Liver (tissue), 9 donors: Measurements from ENCODE around the gene SLC52A1. TPM values are rescaled to one million over a fixed set of nuclear protein-coding genes. Genes with fewer than 3 reads are reported as not detected.

ENCODE experiments used
- DNase-seq: peaks from one replicate; pipeline ENCODE4 v3.0.0-alpha.2; 2017; ENCODE audit warnings: low spot score
- H3K27ac ChIP-seq, 2 donors: one replicate each; pipeline ENCODE4 v1.7.0; 2013; ENCODE audit warnings: inconsistent platforms in 2 of 2, low read length in 2 of 2, control low read depth in 1 of 2, low read depth in 1 of 2, mild to moderate bottlenecking in 1 of 2
- H3K27me3 ChIP-seq, 4 donors: one replicate each; pipeline versions ENCODE4 v1.6.1 to v1.7.0; 2013; ENCODE audit warnings: low read length in 3 of 4, inconsistent platforms in 1 of 4, mild to moderate bottlenecking in 1 of 4, moderate library complexity in 1 of 4; ENCODE audit not compliant: control insufficient read depth in 4 of 4, insufficient read depth in 4 of 4
- H3K36me3 ChIP-seq, 4 donors: one replicate each; pipeline versions ENCODE4 v1.6.1 to v1.7.0; 2013; ENCODE audit warnings: low read length in 3 of 4, mild to moderate bottlenecking in 3 of 4, low read depth in 1 of 4, moderate library complexity in 1 of 4; ENCODE audit not compliant: control insufficient read depth in 4 of 4, insufficient read depth in 3 of 4
- H3K4me1 ChIP-seq, 4 donors: one replicate each; pipeline versions ENCODE4 v1.6.1 to v1.7.0; 2013; ENCODE audit warnings: low read length in 3 of 4, mild to moderate bottlenecking in 3 of 4, moderate library complexity in 1 of 4; ENCODE audit not compliant: control insufficient read depth in 4 of 4, insufficient read depth in 4 of 4
- H3K4me3 ChIP-seq, 3 donors: one replicate each; pipeline versions ENCODE4 v1.6.1 to v1.7.0; 2013; ENCODE audit warnings: low read length in 3 of 3, control low read depth in 1 of 3, low read depth in 1 of 3, mild to moderate bottlenecking in 1 of 3
- H3K9ac ChIP-seq, 2 donors: one replicate each; pipeline ENCODE4 v1.7.0; 2013; ENCODE audit warnings: low read length in 2 of 2, mild to moderate bottlenecking in 2 of 2, moderate library complexity in 2 of 2, control low read depth in 1 of 2, low read depth in 1 of 2
- H3K9me3 ChIP-seq, 4 donors: one replicate each; pipeline versions ENCODE4 v1.6.1 to v1.7.0; 2013; ENCODE audit warnings: low read length in 3 of 4; ENCODE audit not compliant: control insufficient read depth in 4 of 4
- ATF3 ChIP-seq: IDR thresholded peaks from 2 replicates; pipeline ENCODE4 v1.6.1; 2016; ENCODE audit warnings: antibody characterized with exemption
- CTCF ChIP-seq: fragments of 150-350 bp; IDR thresholded peaks from 2 replicates; pipeline ENCODE4 v1.5.1; 2017; ENCODE audit warnings: improper control_type of control experiment, low read depth, low read length; ENCODE audit not compliant: missing input control
- EGR1 ChIP-seq, 2 donors: IDR thresholded peaks; 2 replicates each; pipeline ENCODE4 v1.6.1; 2016 to 2018; ENCODE audit warnings: antibody characterized with exemption in 2 of 2, low read depth in 2 of 2
- FOXA1 ChIP-seq: IDR thresholded peaks from 2 replicates; pipeline ENCODE4 v1.6.1; 2016; ENCODE audit warnings: antibody characterized with exemption
- FOXA2 ChIP-seq: IDR thresholded peaks from 2 replicates; pipeline ENCODE4 v1.6.1; 2016; ENCODE audit warnings: antibody characterized with exemption
- GABPA ChIP-seq, 2 donors: IDR thresholded peaks in 1 of 2; conservative IDR thresholded peaks in 1 of 2; 2 replicates each; pipeline ENCODE4 v1.6.1; 2016; ENCODE audit warnings: antibody characterized with exemption in 2 of 2, mild to moderate bottlenecking in 1 of 2, moderate library complexity in 1 of 2
- HNF4A ChIP-seq, 2 donors: conservative IDR thresholded peaks; 2 replicates each; pipeline ENCODE4 v1.6.1; 2016; ENCODE audit warnings: antibody characterized with exemption in 2 of 2, mild to moderate bottlenecking in 2 of 2
- HNF4G ChIP-seq: IDR thresholded peaks from 2 replicates; pipeline ENCODE4 v1.6.1; 2016; ENCODE audit warnings: antibody characterized with exemption
- JUND ChIP-seq, 2 donors: IDR thresholded peaks; 2 replicates each; pipeline ENCODE4 v1.6.1; 2016; ENCODE audit warnings: antibody characterized with exemption in 2 of 2
- NR2F2 ChIP-seq: IDR thresholded peaks from 2 replicates; pipeline ENCODE4 v1.6.1; 2016; ENCODE audit warnings: antibody characterized with exemption
- RAD21 ChIP-seq, 2 donors: IDR thresholded peaks; 2 replicates each; pipeline ENCODE4 v1.6.1; 2016; ENCODE audit warnings: antibody characterized with exemption in 2 of 2, mild to moderate bottlenecking in 2 of 2
- RXRA ChIP-seq, 2 donors: IDR thresholded peaks; 2 replicates each; pipeline ENCODE4 v1.6.1; 2017 to 2018; ENCODE audit warnings: antibody characterized with exemption in 2 of 2, mild to moderate bottlenecking in 1 of 2
- SP1 ChIP-seq: IDR thresholded peaks from 2 replicates; pipeline ENCODE4 v1.6.1; 2018; ENCODE audit warnings: antibody characterized with exemption, mild to moderate bottlenecking
- TAF1 ChIP-seq: conservative IDR thresholded peaks from 2 replicates; pipeline ENCODE4 v1.6.1; 2016; ENCODE audit warnings: antibody characterized with exemption, mild to moderate bottlenecking
- YY1 ChIP-seq: IDR thresholded peaks from 2 replicates; pipeline ENCODE4 v1.6.1; 2016; ENCODE audit warnings: antibody characterized with exemption, mild to moderate bottlenecking
- WGBS: extraction: QIAGEN DNeasy Blood & Tissue Kit; methylation state at CpG from one replicate; pipeline ENCODE4 v1.1.7; 2013; 5-methylcytosine and 5-hydroxymethylcytosine counted together
- polyA plus RNA-seq, 2 donors: library from polyadenylated mRNA; stranded (reverse) in 1 of 2; unstranded in 1 of 2; fragments of 200-250 nt in 1 of 2; fragments of >200 nt in 1 of 2; fragmentation: Nextera tagmentation in 1 of 2; extraction: Ambion mirVana in 1 of 2; gene quantifications; one replicate each; pipeline versions ENCODE4 v1.2.1 to v1.2.3, GENCODE V29; 2013 to 2015
- total RNA-seq, 2 donors: library from RNA; depleted of rRNA; stranded (reverse); fragments of >200 nt; gene quantifications; one replicate each; pipeline ENCODE4 v1.2.3, GENCODE V29; 2014
- TF ChIP-seq, protein P1 (sequence below): IDR thresholded peaks from 2 replicates; pipeline ENCODE4 v1.6.1; 2016; ENCODE audit warnings: antibody characterized with exemption
- TF ChIP-seq, protein P2 (sequence below): IDR thresholded peaks from 2 replicates; pipeline ENCODE4 v1.6.1; 2016; ENCODE audit warnings: antibody characterized with exemption, mild to moderate bottlenecking
- donor health status: healthy.
- donor health status: healthy.
- donor health status: healthy.
- donor health status: healthy.
- donor health status: healthy.

The SLC52A1 gene
- total and polyA plus RNA-seq, 4 donors, result 0.08 to 0.28 (median 0.11) TPM; not detected in 1

DNA sequence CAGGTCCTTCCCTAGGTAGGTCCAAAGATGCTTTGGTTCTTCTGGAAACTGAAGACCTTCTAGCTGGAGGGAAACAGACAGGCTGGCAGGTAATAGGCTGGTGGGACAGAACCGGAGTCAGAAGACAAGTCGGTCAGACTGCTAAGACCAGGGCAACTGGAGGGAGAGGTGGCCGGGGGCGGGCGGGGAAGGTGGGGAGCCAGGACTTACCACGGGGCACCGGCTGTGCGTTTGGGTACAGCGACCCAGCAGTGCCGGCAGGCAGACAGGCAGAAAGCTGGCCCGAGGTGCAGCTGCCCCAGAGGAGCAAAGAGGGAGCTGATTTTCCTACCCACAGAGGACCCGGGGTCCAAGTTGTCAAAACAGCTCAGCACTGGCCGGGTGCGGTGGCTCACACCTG is 575 bp downstream of the SLC52A1 start:
- 85% methylated on average over 14 of the region's 14 CpGs for WGBS
- Histone ChIP-seq H3K27me3 (no peaks in the 10 kb centered on the region), H3K27ac (no peak overlapping the region), H3K9me3 (no peaks in the 10 kb centered on the region), H3K4me1 (peaks cover 0 to 4% (median 0%) of the 10 kb centered on the region in 4 donors), H3K9ac (no peak overlapping the region), H3K4me3 (no peak overlapping the region), H3K36me3 (no peaks in the 10 kb centered on the region)
- no peak for TF ChIP-seq ATF3
- TF ChIP-seq FOXA1, result no peak
- TF ChIP-seq RXRA (IDR thresholded peaks at IDR 0.05), result no peak
- no peak for TF ChIP-seq RAD21 (IDR thresholded peaks at IDR 0.05)
- no peak for TF ChIP-seq TAF1
- TF ChIP-seq SP1, result no peak
- TF ChIP-seq FOXA2, result no peak
- TF ChIP-seq, protein P1, sequence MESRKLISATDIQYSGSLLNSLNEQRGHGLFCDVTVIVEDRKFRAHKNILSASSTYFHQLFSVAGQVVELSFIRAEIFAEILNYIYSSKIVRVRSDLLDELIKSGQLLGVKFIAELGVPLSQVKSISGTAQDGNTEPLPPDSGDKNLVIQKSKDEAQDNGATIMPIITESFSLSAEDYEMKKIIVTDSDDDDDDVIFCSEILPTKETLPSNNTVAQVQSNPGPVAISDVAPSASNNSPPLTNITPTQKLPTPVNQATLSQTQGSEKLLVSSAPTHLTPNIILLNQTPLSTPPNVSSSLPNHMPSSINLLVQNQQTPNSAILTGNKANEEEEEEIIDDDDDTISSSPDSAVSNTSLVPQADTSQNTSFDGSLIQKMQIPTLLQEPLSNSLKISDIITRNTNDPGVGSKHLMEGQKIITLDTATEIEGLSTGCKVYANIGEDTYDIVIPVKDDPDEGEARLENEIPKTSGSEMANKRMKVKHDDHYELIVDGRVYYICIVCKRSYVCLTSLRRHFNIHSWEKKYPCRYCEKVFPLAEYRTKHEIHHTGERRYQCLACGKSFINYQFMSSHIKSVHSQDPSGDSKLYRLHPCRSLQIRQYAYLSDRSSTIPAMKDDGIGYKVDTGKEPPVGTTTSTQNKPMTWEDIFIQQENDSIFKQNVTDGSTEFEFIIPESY, result no peak
- TF ChIP-seq CTCF, result no peak
- no peak for DNase-seq

- TF ChIP-seq GABPA (IDR thresholded peaks at IDR 0.05 in 1 of 2, conservative IDR thresholded peaks at IDR 0.05 in 1 of 2) (no peak), TAF1 (no peak), CTCF (no peak), FOXA2 (no peak), EGR1 (IDR thresholded peaks at IDR 0.05; ENCODE audit: low read depth in 2 of 2) (no peak), JUND (IDR thresholded peaks at IDR 0.05) (no peak), HNF4G (no peak), NR2F2 (no peak), RXRA (IDR thresholded peaks at IDR 0.05) (no peak), ATF3 (no peak), HNF4A (conservative IDR thresholded peaks at IDR 0.05) (no peak), YY1 (no peak)
- TF ChIP-seq, protein P2, sequence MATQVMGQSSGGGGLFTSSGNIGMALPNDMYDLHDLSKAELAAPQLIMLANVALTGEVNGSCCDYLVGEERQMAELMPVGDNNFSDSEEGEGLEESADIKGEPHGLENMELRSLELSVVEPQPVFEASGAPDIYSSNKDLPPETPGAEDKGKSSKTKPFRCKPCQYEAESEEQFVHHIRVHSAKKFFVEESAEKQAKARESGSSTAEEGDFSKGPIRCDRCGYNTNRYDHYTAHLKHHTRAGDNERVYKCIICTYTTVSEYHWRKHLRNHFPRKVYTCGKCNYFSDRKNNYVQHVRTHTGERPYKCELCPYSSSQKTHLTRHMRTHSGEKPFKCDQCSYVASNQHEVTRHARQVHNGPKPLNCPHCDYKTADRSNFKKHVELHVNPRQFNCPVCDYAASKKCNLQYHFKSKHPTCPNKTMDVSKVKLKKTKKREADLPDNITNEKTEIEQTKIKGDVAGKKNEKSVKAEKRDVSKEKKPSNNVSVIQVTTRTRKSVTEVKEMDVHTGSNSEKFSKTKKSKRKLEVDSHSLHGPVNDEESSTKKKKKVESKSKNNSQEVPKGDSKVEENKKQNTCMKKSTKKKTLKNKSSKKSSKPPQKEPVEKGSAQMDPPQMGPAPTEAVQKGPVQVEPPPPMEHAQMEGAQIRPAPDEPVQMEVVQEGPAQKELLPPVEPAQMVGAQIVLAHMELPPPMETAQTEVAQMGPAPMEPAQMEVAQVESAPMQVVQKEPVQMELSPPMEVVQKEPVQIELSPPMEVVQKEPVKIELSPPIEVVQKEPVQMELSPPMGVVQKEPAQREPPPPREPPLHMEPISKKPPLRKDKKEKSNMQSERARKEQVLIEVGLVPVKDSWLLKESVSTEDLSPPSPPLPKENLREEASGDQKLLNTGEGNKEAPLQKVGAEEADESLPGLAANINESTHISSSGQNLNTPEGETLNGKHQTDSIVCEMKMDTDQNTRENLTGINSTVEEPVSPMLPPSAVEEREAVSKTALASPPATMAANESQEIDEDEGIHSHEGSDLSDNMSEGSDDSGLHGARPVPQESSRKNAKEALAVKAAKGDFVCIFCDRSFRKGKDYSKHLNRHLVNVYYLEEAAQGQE, result no peak
- Histone ChIP-seq H3K9me3 (no peaks in the 10 kb centered on the region), H3K36me3 (no peaks in the 10 kb centered on the region), H3K4me1 (peaks cover 0 to 4% (median 0%) of the 10 kb centered on the region in 4 donors), H3K27me3 (no peaks in the 10 kb centered on the region), H3K9ac (no peak overlapping the region), H3K27ac (no peak overlapping the region), H3K4me3 (no peak overlapping the region)
- no peak for DNase-seq
- 96% methylated on average over 5 of the region's 5 CpGs for WGBS
Measured at GRCh38 chr17:5034063-5034462, 1.2 kb downstream of the SLC52A1 start.
